Measurements from ENCODE around the gene STX8.
"Not testable (repeated sequence)": the region's sequence is repeated elsewhere in the genome, so short reads cannot be mapped to it uniquely, and the experiment has no call there.

DNA sequence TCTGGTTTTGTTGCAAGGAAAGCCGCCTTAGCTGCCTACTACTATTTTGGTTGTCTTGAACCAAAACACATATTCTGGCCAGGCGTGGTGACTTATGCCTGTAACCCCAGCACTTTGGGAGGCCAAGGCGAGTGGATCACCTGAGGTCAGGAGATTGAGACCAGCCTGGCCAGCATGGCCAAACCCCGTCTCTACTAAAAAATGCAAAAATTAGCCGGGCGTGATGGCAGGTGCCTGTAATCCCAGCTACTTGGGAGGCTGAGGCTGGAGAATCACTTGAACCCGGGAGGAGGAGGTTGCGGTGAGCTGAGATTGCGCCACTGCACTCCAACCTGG, 318.0 kb downstream of the STX8 start:
- not testable (repeated sequence) for TF ChIP-seq CTCF, POLR2AphosphoS5, POLR2A (IDR thresholded peaks at IDR 0.05)

Measured in prostate gland (tissue), 2 donors.